Posterior cingulate gyrus (tissue), 11 donors: Measurements from ENCODE around the gene CNN3.

ENCODE experiments used
- DNase-seq, 10 donors: peaks; one replicate each; pipeline versions ENCODE4 v3.0.0 to v3.0.0-alpha.2; 2020 to 2021; ENCODE audit warnings: mixed read lengths in 3 of 10
- intact Hi-C: fragments of 100-400 bp; cut with DNase I; formaldehyde crosslinking; loops from one replicate; pipeline ENCODE4 v1.15.1; 2023

The CNN3 gene

GRCh38 chr1:94894630-94895029 lies 32.3 kb downstream of the CNN3 start:
- intact Hi-C loops = no loop called here
- no peak for DNase-seq

- intact Hi-C loops = no loop called here
- no peak for DNase-seq
Measured at GRCh38 chr1:94892604-94893254, 34.2 kb downstream of the CNN3 start.

GRCh38 chr1:94888201-94888600 lies 38.7 kb downstream of the CNN3 start:
- intact Hi-C loops = no loop called here
- no peak for DNase-seq

- no peak for DNase-seq
- intact Hi-C loops = no loop called here
Measured at GRCh38 chr1:94887603-94888171, 39.2 kb downstream of the CNN3 start.

GRCh38 chr1:94887106-94887505 lies 39.8 kb downstream of the CNN3 start:
- intact Hi-C loops = no loop called here

GRCh38 chr1:94886361-94886760 lies 40.5 kb downstream of the CNN3 start:
- peak in 1 of 10 donors; percentile 71 for DNase-seq
- intact Hi-C loops = no loop called here

More at GRCh38 chr1:94887106-94887505, 39.8 kb downstream of the CNN3 start:
- no peak for DNase-seq

GRCh38 chr1:94884507-94884906 lies 42.4 kb downstream of the CNN3 start:
- intact Hi-C loops = no loop called here
- no peak for DNase-seq

GRCh38 chr1:94884106-94884505 lies 42.8 kb downstream of the CNN3 start:
- peak in 2 of 10 donors; percentile 34 to 72 for DNase-seq
- intact Hi-C loops = no loop called here

- intact Hi-C loops = no loop called here
- no peak for DNase-seq
Measured at GRCh38 chr1:94883691-94884090, 43.2 kb downstream of the CNN3 start.

- no peak for DNase-seq
- intact Hi-C loops = no loop called here
Measured at GRCh38 chr1:94878329-94878728, 48.6 kb downstream of the CNN3 start.

GRCh38 chr1:94876362-94876761 lies 50.5 kb downstream of the CNN3 start:
- no peak for DNase-seq
- intact Hi-C loops = no loop called here

GRCh38 chr1:94875794-94876193 lies 51.1 kb downstream of the CNN3 start:
- intact Hi-C loops = no loop called here

GRCh38 chr1:94874423-94874822 lies 52.5 kb downstream of the CNN3 start:
- DNase-seq = no peak
- intact Hi-C loops = loop anchor here (5.0 kb wide), 1 partner anchor 53 kb away; the partner anchor contains the start of gene CNN3

More at GRCh38 chr1:94875794-94876193, 51.1 kb downstream of the CNN3 start:
- DNase-seq = no peak

- peak in 9 of 10 donors; percentile 42 to 93 (median 63) for DNase-seq
- intact Hi-C loops = loop anchor here (5.0 kb wide), 1 partner anchor 54 kb away; the partner anchor contains the start of gene CNN3
Measured at GRCh38 chr1:94873520-94874351, 53.2 kb downstream of the CNN3 start.

GRCh38 chr1:94872771-94873495 lies 54.0 kb downstream of the CNN3 start:
- no peak for DNase-seq
- intact Hi-C loops = loop anchor here (5.0 kb wide), 1 partner anchor 54 kb away; the partner anchor contains the start of gene CNN3

- DNase-seq = no peak
- intact Hi-C loops = loop anchor here (5.0 kb wide), 1 partner anchor 56 kb away; the partner anchor contains the start of gene CNN3
Measured at GRCh38 chr1:94871031-94871430, 55.9 kb downstream of the CNN3 start.

- intact Hi-C loops = no loop called here
- no peak for DNase-seq
Measured at GRCh38 chr1:94866164-94866807, 60.6 kb downstream of the CNN3 start.

- intact Hi-C loops = no loop called here
Measured at GRCh38 chr1:94865360-94865759, 61.5 kb downstream of the CNN3 start.

GRCh38 chr1:94864821-94865220 lies 62.1 kb downstream of the CNN3 start:
- intact Hi-C loops = no loop called here
- DNase-seq = no peak

More at GRCh38 chr1:94865360-94865759, 61.5 kb downstream of the CNN3 start:
- DNase-seq = no peak

GRCh38 chr1:94863919-94864318 lies 63.0 kb downstream of the CNN3 start:
- DNase-seq = no peak
- intact Hi-C loops = no loop called here
